ENCODE measurements around the gene LRIG1. TPM values are rescaled to one million over a fixed set of nuclear protein-coding genes. Genes with fewer than 3 reads are reported as not detected.

LRIG1 gene
- total RNA-seq, 1 experiment from 2014 or later: 14.7 TPM

DNA sequence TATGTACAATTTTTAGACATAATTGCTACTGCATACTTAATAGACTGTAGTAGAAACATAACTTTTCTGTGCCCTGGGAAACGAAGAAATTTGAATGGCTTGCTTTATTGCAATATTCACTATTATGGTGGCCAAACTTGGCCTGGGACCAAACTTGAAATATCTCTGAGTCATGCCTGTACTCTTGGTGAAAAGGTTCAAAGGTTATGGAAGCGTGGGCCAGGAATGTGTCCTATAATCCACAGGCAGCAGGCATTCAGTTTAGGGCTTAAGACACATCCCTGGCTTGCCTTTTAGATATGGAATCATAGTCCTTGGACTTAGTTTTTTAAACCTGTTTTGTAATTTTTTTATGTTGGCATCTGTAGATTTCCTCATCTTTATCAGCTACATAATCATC lies 124.3 kb downstream of the LRIG1 start:
- BruUV-seq (replicated peaks): no TSS peak
- no peak overlapping the region for H3K4me3 Mint-ChIP-seq (ENCODE audit: low read depth, unreplicated experiment)
- TF ChIP-seq, protein P1, sequence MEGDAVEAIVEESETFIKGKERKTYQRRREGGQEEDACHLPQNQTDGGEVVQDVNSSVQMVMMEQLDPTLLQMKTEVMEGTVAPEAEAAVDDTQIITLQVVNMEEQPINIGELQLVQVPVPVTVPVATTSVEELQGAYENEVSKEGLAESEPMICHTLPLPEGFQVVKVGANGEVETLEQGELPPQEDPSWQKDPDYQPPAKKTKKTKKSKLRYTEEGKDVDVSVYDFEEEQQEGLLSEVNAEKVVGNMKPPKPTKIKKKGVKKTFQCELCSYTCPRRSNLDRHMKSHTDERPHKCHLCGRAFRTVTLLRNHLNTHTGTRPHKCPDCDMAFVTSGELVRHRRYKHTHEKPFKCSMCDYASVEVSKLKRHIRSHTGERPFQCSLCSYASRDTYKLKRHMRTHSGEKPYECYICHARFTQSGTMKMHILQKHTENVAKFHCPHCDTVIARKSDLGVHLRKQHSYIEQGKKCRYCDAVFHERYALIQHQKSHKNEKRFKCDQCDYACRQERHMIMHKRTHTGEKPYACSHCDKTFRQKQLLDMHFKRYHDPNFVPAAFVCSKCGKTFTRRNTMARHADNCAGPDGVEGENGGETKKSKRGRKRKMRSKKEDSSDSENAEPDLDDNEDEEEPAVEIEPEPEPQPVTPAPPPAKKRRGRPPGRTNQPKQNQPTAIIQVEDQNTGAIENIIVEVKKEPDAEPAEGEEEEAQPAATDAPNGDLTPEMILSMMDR (IDR thresholded peaks at IDR 0.05; ENCODE audit: unreplicated experiment): no peak
- peaks cover 12% of the 10 kb centered on the region for H3K4me1 Mint-ChIP-seq (ENCODE audit: low read depth, unreplicated experiment)
- no peak overlapping the region for H3K27ac Mint-ChIP-seq (ENCODE audit: unreplicated experiment)
- intact Hi-C loops (cut with micrococcal nuclease; ENCODE audit: unreplicated experiment): loop anchor here (5.0 kb wide), 1 partner anchor 99 kb away; no protein-coding TSS in a partner anchor
- CTCF ChIA-PET: interaction anchor here (1.1 kb wide), 1 partner anchor 123 kb away, joined by 3 read pairs; no protein-coding TSS in a partner anchor
- peak; percentile 49 for DNase-seq
- peaks cover 4% of the 10 kb centered on the region for H3K36me3 Mint-ChIP-seq (ENCODE audit: insufficient read depth, unreplicated experiment)
- no peaks in the 10 kb centered on the region for H3K9me3 Mint-ChIP-seq (ENCODE audit: low read depth, unreplicated experiment)
- no peaks in the 10 kb centered on the region for H3K27me3 Mint-ChIP-seq (ENCODE audit: unreplicated experiment)

DNA sequence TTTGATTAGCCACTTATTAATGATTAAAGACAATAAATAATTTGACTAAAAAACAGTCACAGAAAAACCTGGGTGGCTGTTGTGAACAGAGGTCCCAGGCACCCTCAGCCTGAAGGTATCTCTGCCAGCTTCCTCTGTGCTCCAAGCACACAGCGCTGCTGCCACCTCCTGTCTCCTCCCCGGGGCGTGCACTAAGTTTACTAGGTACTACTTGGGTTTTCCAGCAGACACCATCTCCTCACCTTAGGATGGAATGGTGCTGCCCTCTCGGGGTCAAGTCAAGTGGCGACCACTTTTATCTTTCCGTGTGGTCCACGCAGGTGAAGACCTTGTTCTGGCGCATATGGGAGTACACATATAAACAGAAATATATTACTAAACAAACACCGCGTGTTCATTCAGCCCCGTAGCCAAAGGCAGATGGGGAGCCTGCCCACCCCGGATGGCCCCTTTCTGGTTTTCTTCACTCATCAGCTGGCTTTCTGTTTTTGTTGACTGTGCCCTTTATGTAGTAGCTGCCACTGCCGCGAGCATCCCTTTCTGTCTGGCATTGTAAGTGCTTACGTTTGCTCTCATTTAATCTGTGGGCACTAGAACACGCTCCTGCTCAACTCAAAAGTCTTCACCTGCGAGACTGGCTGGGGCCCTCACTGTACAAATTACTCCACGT lies 128.0 kb downstream of the LRIG1 start:
- Mint-ChIP-seq H3K4me3 (ENCODE audit: low read depth, unreplicated experiment) (no peak overlapping the region), H3K9me3 (ENCODE audit: low read depth, unreplicated experiment) (no peaks in the 10 kb centered on the region), H3K27ac (ENCODE audit: unreplicated experiment) (no peak overlapping the region), H3K4me1 (ENCODE audit: low read depth, unreplicated experiment) (peaks cover 12% of the 10 kb centered on the region), H3K36me3 (ENCODE audit: insufficient read depth, unreplicated experiment) (peaks cover 1% of the 10 kb centered on the region), H3K27me3 (ENCODE audit: unreplicated experiment) (no peaks in the 10 kb centered on the region)
- BruUV-seq (replicated peaks): no TSS peak
- CTCF ChIA-PET: no interaction called here
- DNase-seq: no peak
- TF ChIP-seq, protein P1 (IDR thresholded peaks at IDR 0.05; ENCODE audit: unreplicated experiment): no peak
- intact Hi-C loops (cut with micrococcal nuclease; ENCODE audit: unreplicated experiment): no loop called here

DNA sequence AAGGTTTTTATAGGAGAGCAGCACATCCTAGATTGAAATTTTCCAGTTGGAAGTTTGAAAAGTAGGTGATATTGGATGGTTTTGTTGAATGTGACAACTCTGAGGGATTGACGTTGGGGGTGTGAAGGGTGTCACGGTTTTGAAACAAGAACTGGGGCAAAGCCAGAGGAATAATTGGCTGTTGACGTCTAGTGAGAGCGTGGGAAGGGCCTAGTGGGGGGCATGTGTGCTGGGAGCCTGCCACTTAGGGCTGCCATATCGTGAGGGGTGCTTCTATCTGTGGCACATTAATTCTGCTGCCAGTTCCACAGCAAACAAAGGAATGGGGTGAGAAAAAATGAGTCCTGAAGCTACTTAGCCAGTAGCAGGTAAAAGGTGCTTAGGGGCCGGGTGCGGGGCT lies 129.4 kb downstream of the LRIG1 start:
- no TSS peak for BruUV-seq (replicated peaks)
- CTCF ChIA-PET: no interaction called here
- Mint-ChIP-seq H3K27ac (ENCODE audit: unreplicated experiment) (no peak overlapping the region), H3K9me3 (ENCODE audit: low read depth, unreplicated experiment) (no peaks in the 10 kb centered on the region), H3K4me1 (ENCODE audit: low read depth, unreplicated experiment) (peaks cover 7% of the 10 kb centered on the region), H3K27me3 (ENCODE audit: unreplicated experiment) (no peaks in the 10 kb centered on the region), H3K4me3 (ENCODE audit: low read depth, unreplicated experiment) (no peak overlapping the region), H3K36me3 (ENCODE audit: insufficient read depth, unreplicated experiment) (no peaks in the 10 kb centered on the region)
- intact Hi-C loops (cut with micrococcal nuclease; ENCODE audit: unreplicated experiment): no loop called here
- no peak for DNase-seq
- TF ChIP-seq, protein P1 (IDR thresholded peaks at IDR 0.05; ENCODE audit: unreplicated experiment): no peak

DNA sequence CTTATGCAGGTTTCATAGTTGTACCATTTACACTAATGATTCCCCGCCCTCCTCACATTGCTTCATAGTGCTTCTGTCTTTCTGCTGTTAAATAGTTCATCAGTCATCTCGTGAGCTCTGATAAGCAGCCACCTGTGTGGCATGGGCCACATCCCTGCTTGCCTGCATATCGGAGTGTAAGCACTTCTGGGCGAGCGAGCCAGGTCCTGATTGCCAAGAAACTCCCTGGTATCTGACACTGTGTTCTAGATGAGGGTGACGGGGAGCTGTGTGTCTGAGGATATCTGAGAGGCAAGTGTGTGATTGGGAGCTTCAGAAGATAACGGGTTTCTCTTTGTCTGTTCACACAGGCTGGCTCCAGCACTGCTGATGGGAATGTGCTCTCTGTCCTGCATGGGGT lies 130.6 kb downstream of the LRIG1 start:
- CTCF ChIA-PET: interaction anchor here (0.6 kb wide), 1 partner anchor 448 kb away, joined by 3 read pairs; no protein-coding TSS in a partner anchor
- H3K4me3 Mint-ChIP-seq (ENCODE audit: low read depth, unreplicated experiment): no peak overlapping the region
- H3K9me3 Mint-ChIP-seq (ENCODE audit: low read depth, unreplicated experiment): no peaks in the 10 kb centered on the region
- no peak overlapping the region for H3K27ac Mint-ChIP-seq (ENCODE audit: unreplicated experiment)
- intact Hi-C loops (cut with micrococcal nuclease; ENCODE audit: unreplicated experiment): no loop called here
- H3K36me3 Mint-ChIP-seq (ENCODE audit: insufficient read depth, unreplicated experiment): no peaks in the 10 kb centered on the region
- TF ChIP-seq, protein P1 (IDR thresholded peaks at IDR 0.05; ENCODE audit: unreplicated experiment): no peak
- BruUV-seq (replicated peaks): no TSS peak
- H3K4me1 Mint-ChIP-seq (ENCODE audit: low read depth, unreplicated experiment): no peaks in the 10 kb centered on the region
- no peaks in the 10 kb centered on the region for H3K27me3 Mint-ChIP-seq (ENCODE audit: unreplicated experiment)
- no peak for DNase-seq

All from Calu3 (cell line).